Measurements from ENCODE around the gene MAPK14. TPM values are rescaled to one million over a fixed set of nuclear protein-coding genes. Genes with fewer than 3 reads are reported as not detected.

MAPK14 gene
- total RNA-seq, 1 experiment from 2014 or later: 60.4 TPM

DNA sequence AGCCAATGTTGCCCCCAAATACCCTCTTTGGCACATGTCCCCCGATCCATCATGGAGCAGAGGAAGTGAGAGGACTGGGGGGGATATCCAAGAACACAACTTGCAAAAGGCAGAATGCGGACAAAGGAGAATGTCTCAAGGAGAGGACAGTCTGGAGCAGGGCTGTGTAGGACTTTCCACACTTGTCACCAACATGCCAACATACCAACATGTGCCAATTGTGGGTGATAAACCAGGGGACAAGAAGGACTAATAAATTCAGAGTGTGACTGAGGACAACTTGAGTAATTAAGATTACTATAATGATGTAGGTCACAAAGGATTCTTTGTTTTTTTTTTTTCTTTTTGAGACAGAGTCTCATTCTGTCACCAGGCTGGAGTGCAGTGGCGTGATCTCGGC, 11.9 kb upstream of the MAPK14 start:
- Histone ChIP-seq H3K4me1 (replicated peaks; ENCODE audit: insufficient read depth) (no peaks in the 10 kb centered on the region), H3K4me3 (no peak overlapping the region), H3K36me3 (ENCODE audit: low read depth) (no peaks in the 10 kb centered on the region), H3K79me2 (ENCODE audit: low read depth) (no peaks in the 10 kb centered on the region), H3K9me2 (ENCODE audit: insufficient read depth) (no peaks in the 10 kb centered on the region), H3K27me3 (ENCODE audit: insufficient read depth, low read depth) (no peaks in the 10 kb centered on the region), H3K9me3 (ENCODE audit: insufficient read depth, low read depth) (no peaks in the 10 kb centered on the region), H2AFZ (no peak overlapping the region), H3K27ac (no peak overlapping the region), H3F3A (ENCODE audit: insufficient read depth, low read depth) (peaks cover 6% of the 10 kb centered on the region; the same call in 1 of the 2 replicates), H4K20me1 (ENCODE audit: insufficient read depth) (no peaks in the 10 kb centered on the region), H3K4me2 (no peak overlapping the region)
- CTCF ChIA-PET: no interaction called here
- no TSS peak for BruUV-seq (replicated peaks)
- no peak for TF ChIP-seq EZH2 (IDR thresholded peaks at IDR 0.05; ENCODE audit: low read depth)
- TF ChIP-seq, protein P1, sequence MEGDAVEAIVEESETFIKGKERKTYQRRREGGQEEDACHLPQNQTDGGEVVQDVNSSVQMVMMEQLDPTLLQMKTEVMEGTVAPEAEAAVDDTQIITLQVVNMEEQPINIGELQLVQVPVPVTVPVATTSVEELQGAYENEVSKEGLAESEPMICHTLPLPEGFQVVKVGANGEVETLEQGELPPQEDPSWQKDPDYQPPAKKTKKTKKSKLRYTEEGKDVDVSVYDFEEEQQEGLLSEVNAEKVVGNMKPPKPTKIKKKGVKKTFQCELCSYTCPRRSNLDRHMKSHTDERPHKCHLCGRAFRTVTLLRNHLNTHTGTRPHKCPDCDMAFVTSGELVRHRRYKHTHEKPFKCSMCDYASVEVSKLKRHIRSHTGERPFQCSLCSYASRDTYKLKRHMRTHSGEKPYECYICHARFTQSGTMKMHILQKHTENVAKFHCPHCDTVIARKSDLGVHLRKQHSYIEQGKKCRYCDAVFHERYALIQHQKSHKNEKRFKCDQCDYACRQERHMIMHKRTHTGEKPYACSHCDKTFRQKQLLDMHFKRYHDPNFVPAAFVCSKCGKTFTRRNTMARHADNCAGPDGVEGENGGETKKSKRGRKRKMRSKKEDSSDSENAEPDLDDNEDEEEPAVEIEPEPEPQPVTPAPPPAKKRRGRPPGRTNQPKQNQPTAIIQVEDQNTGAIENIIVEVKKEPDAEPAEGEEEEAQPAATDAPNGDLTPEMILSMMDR (conservative IDR thresholded peaks at IDR 0.05): no peak
- no peak for DNase-seq
- intact Hi-C loops (cut with micrococcal nuclease; ENCODE audit: unreplicated experiment): no loop called here
- POLR2A ChIA-PET (ENCODE audit: unreplicated experiment): no interaction called here

DNA sequence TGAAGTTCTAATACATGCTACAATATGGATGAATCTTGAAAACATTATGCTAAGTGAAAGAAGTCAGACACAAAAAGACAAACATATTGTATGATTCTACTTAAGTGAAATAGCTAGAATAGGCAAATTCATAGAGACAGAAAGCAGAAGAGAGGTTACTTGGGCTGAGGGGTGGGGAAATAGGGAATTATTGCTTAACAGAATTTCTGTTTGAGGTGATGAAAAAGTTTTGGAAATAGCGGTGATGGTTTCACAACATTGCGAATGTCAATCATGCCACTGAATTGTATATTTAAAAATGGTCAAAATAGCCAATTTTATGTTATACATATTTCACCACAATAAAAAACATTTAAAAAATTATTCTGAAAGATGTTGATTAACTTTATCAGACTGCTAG, 9.3 kb upstream of the MAPK14 start:
- H4K20me1 ChIP-seq (ENCODE audit: insufficient read depth): no peaks in the 10 kb centered on the region
- H3K79me2 ChIP-seq (ENCODE audit: low read depth): no peaks in the 10 kb centered on the region
- no peaks in the 10 kb centered on the region for H3K9me2 ChIP-seq (ENCODE audit: insufficient read depth)
- BruUV-seq (replicated peaks): no TSS peak
- intact Hi-C loops (cut with micrococcal nuclease; ENCODE audit: unreplicated experiment): no loop called here
- no peaks in the 10 kb centered on the region for H3K4me1 ChIP-seq (replicated peaks; ENCODE audit: insufficient read depth)
- H3K4me3 ChIP-seq: no peak overlapping the region
- H3K9me3 ChIP-seq (ENCODE audit: insufficient read depth, low read depth): no peaks in the 10 kb centered on the region
- no peak for TF ChIP-seq EZH2 (IDR thresholded peaks at IDR 0.05; ENCODE audit: low read depth)
- TF ChIP-seq, protein P1 (conservative IDR thresholded peaks at IDR 0.05): no peak
- H3K27ac ChIP-seq: no peak overlapping the region
- no peak overlapping the region for H2AFZ ChIP-seq
- DNase-seq: no peak
- H3K36me3 ChIP-seq (ENCODE audit: low read depth): no peaks in the 10 kb centered on the region
- H3K4me2 ChIP-seq: no peak overlapping the region
- ChIA-PET POLR2A (ENCODE audit: unreplicated experiment) (no interaction called here), CTCF (no interaction called here)
- no peaks in the 10 kb centered on the region for H3K27me3 ChIP-seq (ENCODE audit: insufficient read depth, low read depth)
- H3F3A ChIP-seq (ENCODE audit: insufficient read depth, low read depth): peaks cover 6% of the 10 kb centered on the region; the same call in 1 of the 2 replicates

DNA sequence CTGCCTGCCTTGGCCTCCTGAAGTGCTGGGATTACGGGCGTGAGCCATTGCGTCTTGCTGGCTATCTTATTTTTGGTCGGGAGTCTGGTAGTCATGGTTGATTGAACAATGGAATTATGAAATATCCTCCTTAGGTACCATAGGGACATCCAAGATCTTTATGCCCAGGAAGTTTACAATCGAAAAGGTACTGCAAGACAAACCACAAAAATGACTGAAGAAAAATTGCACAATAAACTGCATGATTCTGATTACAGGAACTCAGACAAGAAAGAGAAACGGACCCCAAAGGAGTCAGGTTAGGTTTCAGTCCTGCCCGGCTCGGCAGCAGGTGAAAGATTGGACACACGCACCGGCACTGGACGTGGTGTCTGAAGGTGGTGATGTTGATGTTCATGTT, 8.4 kb upstream of the MAPK14 start:
- TF ChIP-seq, protein P1 (conservative IDR thresholded peaks at IDR 0.05): no peak
- no peak for TF ChIP-seq EZH2 (IDR thresholded peaks at IDR 0.05; ENCODE audit: low read depth)
- ChIA-PET CTCF (no interaction called here), POLR2A (ENCODE audit: unreplicated experiment) (no interaction called here)
- peaks cover 6% of the 10 kb centered on the region; the same call in 1 of the 2 replicates for H3F3A ChIP-seq (ENCODE audit: insufficient read depth, low read depth)
- no peaks in the 10 kb centered on the region for H3K9me3 ChIP-seq (ENCODE audit: insufficient read depth, low read depth)
- no TSS peak for BruUV-seq (replicated peaks)
- no peaks in the 10 kb centered on the region for H3K36me3 ChIP-seq (ENCODE audit: low read depth)
- no peak for DNase-seq
- no peak overlapping the region for H3K27ac ChIP-seq
- no peaks in the 10 kb centered on the region for H3K9me2 ChIP-seq (ENCODE audit: insufficient read depth)
- no peak overlapping the region for H3K4me2 ChIP-seq
- H2AFZ ChIP-seq: no peak overlapping the region
- intact Hi-C loops (cut with micrococcal nuclease; ENCODE audit: unreplicated experiment): no loop called here
- no peaks in the 10 kb centered on the region for H3K79me2 ChIP-seq (ENCODE audit: low read depth)
- H4K20me1 ChIP-seq (ENCODE audit: insufficient read depth): no peaks in the 10 kb centered on the region
- H3K27me3 ChIP-seq (ENCODE audit: insufficient read depth, low read depth): no peaks in the 10 kb centered on the region
- H3K4me3 ChIP-seq: no peak overlapping the region
- H3K4me1 ChIP-seq (replicated peaks; ENCODE audit: insufficient read depth): no peaks in the 10 kb centered on the region

All from PC-9 (cell line).